Body of pancreas (tissue), 4 donors: ENCODE measurements around the gene CORIN.

Experiments used
- POLR2A ChIP-seq, 3 donors: fragments of 450-650 bp; IDR thresholded peaks; one replicate each; pipeline ENCODE4 v1.6.1; 2016; ENCODE audit warnings: antibody characterized with exemption in 3 of 3, mild to moderate bottlenecking in 2 of 3
- TF ChIP-seq, protein P1 (sequence below), 7 experiments: fragments of 450-650 bp in 4 of 7; fragments of 200-600 bp in 3 of 7; sonication (generic) in 3 of 7; IDR thresholded peaks; one replicate each; pipeline ENCODE4 v1.5.1; 2016 to 2019; ENCODE audit warnings: antibody characterized with exemption in 7 of 7

DNA sequence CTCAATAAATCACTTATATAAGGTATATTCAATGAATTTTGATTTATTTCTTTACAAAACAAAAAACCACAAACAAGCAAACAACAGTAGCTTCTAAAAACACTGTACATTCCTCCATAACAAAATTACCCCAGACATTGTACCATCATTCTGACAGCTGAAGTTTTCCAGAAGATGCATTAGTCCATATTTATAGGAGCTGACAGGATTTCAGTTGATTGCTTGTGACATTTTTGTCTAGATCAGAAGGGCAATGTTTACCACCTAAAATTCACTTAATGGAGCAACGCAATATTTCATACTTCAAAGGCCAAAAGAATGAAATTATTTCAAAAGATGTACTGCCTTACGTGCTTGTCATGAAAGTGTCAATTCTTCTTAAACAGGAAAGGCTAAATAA is 185.8 kb downstream of the CORIN start:
- TF ChIP-seq, protein P1, sequence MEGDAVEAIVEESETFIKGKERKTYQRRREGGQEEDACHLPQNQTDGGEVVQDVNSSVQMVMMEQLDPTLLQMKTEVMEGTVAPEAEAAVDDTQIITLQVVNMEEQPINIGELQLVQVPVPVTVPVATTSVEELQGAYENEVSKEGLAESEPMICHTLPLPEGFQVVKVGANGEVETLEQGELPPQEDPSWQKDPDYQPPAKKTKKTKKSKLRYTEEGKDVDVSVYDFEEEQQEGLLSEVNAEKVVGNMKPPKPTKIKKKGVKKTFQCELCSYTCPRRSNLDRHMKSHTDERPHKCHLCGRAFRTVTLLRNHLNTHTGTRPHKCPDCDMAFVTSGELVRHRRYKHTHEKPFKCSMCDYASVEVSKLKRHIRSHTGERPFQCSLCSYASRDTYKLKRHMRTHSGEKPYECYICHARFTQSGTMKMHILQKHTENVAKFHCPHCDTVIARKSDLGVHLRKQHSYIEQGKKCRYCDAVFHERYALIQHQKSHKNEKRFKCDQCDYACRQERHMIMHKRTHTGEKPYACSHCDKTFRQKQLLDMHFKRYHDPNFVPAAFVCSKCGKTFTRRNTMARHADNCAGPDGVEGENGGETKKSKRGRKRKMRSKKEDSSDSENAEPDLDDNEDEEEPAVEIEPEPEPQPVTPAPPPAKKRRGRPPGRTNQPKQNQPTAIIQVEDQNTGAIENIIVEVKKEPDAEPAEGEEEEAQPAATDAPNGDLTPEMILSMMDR (IDR thresholded peaks at IDR 0.05) = no peak
- no peak for TF ChIP-seq POLR2A (IDR thresholded peaks at IDR 0.05)
